Measurements from ENCODE around the gene RREB1. TPM values are rescaled to one million over a fixed set of nuclear protein-coding genes. Genes with fewer than 3 reads are reported as not detected.
A peak's percentile ranks its signal among the peaks of the same experiment; 100 is the strongest.

RREB1 gene
- total and polyA plus RNA-seq, 9 donors = 7.3 to 64.4 (median 50.1) TPM

- intact Hi-C loops (cut with DNase I) = loop anchor here in 1 of 4 donors (10.0 kb wide), 1 partner anchor 344 kb away; no protein-coding TSS in a partner anchor
- whole genome bisulfite sequencing, 3 donors = 0 to 1% (median 1%) methylated on average over 34 to 86 of the region's 86 CpGs
Observed at GRCh38 chr6:7108964-7109836, 1.4 kb downstream of the RREB1 start.

GRCh38 chr6:7110092-7110792 is 2.5 kb downstream of the RREB1 start:
- WGBS, 3 donors = 60 to 72% (median 68%) methylated on average over 6 of the region's 6 CpGs
- DNase-seq = no peak
- peak overlapping the region in 1 of 2 donors; percentile 97 for H3K27ac ChIP-seq
- peaks cover 9% of the 10 kb centered on the region for H3K4me1 ChIP-seq (ENCODE audit: insufficient read depth)
- no peaks in the 10 kb centered on the region for H3K27me3 ChIP-seq
- intact Hi-C loops (cut with DNase I) = no loop called here
- TF ChIP-seq POLR2A (IDR thresholded peaks at IDR 0.05) (no peak), CTCF (IDR thresholded peaks at IDR 0.05) (no peak), EP300 (IDR thresholded peaks at IDR 0.05) (no peak)
- peak overlapping the region; percentile 78 for H3K4me3 ChIP-seq
- H3K36me3 ChIP-seq = no peaks in the 10 kb centered on the region
- no peaks in the 10 kb centered on the region for H3K9me3 ChIP-seq

More at GRCh38 chr6:7108964-7109836, 1.4 kb downstream of the RREB1 start:
- H3K4me1 ChIP-seq (ENCODE audit: insufficient read depth) = peaks cover 7% of the 10 kb centered on the region
- H3K4me3 ChIP-seq = peak overlapping the region; percentile 78
- DNase-seq = peak; percentile 68 to 80 (median 72)
- no peaks in the 10 kb centered on the region for H3K36me3 ChIP-seq
- H3K27me3 ChIP-seq = no peaks in the 10 kb centered on the region
- peak overlapping the region; percentile 91 to 97 for H3K27ac ChIP-seq
- TF ChIP-seq POLR2A (IDR thresholded peaks at IDR 0.05) (peak; percentile 27), CTCF (IDR thresholded peaks at IDR 0.05) (no peak)
- H3K9me3 ChIP-seq = no peaks in the 10 kb centered on the region

GRCh38 chr6:7111095-7111690 is 3.4 kb downstream of the RREB1 start:
- peaks cover 9% of the 10 kb centered on the region for H3K4me1 ChIP-seq (ENCODE audit: insufficient read depth)

More at GRCh38 chr6:7111095-7111690, 3.4 kb downstream of the RREB1 start:
- DNase-seq = no peak
- Histone ChIP-seq H3K36me3 (no peaks in the 10 kb centered on the region), H3K9me3 (no peaks in the 10 kb centered on the region), H3K4me3 (no peak overlapping the region), H3K27ac (no peak overlapping the region), H3K27me3 (no peaks in the 10 kb centered on the region)
- no peak for TF ChIP-seq CTCF (IDR thresholded peaks at IDR 0.05)
- no peak for TF ChIP-seq POLR2A (IDR thresholded peaks at IDR 0.05)
- no peak for TF ChIP-seq EP300 (IDR thresholded peaks at IDR 0.05)
- WGBS, 3 donors = 74 to 79% (median 77%) methylated on average over 4 of the region's 4 CpGs
- intact Hi-C loops (cut with DNase I) = no loop called here
